GM19328 (cell line): ENCODE measurements around the gene OSBPL5.
"Not testable (repeated sequence)": the region's sequence is repeated elsewhere in the genome, so short reads cannot be mapped to it uniquely, and the experiment has no call there.

Experiments
- ATAC-seq: cut with Tn5 transposase; IDR thresholded peaks from one replicate; pipeline ENCODE4 v1.9.1; 2021; ENCODE audit warnings: mild to moderate bottlenecking, moderate library complexity; ENCODE audit not compliant: unreplicated experiment

The OSBPL5 gene

DNA sequence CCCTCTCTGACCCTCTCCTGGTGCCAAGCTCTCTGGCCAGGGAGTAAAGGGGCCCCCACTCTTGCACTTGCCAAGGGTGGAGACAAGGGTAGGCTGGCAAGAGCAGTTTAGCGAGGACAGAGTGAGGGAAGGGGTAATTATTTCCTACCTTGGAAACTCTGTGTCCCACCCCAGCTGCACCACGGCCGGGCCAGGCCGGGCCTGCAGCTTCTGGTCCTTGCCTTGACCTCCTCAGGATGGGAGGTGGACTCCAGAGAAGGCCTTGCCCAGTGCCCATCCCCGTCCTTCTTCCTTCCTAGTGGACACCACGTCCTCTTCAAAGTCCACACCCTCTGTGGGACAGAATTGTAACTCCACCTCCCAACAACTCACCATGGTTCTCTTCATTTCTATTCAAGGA lies 18.4 kb upstream of the OSBPL5 start:
- no peak for ATAC-seq

DNA sequence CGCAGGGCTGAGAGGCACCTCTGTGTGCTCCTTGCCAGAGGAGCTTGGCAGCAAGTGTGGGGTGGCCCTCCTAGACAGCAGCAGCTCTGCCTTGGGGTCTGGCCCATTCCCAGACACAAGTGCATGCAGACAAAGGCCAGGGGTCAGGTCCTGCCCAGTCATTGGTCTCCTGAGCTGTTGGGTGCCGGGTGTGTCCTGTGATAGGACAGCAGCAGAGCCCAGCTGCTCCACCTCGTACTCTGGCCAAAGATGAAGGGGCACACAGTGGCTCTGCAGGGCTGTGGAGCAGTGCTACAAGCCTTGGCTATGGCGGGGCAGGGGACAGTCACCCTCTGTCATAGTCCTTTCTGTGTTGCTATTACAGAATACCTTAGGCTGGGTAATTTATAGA lies 17.3 kb upstream of the OSBPL5 start:
- ATAC-seq: no peak

DNA sequence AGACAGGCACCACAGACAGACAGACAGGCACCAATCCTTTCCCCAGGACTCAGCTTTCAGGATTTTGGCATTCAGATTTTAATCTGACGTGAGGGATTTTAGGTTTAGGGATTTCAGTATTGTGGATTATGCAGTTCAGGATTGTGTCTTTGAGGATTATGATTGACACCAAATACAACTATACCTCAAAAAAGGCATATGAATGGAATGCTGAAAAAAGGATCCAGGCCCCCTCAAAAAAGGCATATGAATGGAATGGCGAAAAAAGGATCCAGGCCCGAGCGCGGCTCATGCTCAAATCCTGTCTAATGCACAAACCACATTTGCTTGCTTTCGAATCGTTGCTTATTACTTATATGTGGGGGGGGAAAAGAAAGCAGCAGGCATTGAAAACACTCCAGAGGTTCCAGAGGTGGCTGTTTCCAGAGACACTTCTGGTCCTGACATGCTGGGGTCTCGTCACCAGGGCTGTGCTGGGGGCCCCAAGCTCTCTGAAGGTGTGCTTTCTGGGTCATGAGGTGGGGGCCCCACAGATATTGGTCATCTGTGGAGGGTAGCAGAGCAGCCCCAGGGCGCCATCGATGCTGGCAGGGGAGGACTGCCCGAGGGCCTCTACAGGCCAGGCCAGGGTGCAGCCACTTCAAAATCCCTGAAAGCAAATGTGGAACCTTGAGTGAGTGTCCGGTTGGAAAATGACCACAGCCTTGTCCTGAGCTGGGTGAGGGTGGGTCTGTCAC lies 16.8 kb upstream of the OSBPL5 start:
- no peak for ATAC-seq

DNA sequence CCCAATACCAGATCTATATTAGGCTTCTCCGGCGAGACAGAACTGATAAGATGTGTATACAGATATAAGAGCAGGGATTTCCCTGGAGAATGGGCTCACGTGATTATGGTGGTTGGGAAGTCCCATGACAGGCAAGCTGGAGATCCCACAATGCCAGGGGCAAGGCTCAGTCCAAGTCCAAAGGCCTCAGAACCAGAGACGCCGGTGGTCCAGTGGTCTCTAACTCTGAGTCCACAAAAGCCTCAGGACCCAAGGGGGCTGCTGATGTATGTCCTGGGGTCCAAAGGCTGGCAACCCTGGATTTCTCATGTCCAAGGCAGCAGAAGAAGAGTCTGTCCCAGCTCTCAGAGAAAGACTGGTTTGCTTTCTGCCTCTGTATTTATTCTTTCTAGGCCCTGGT lies 15.8 kb upstream of the OSBPL5 start:
- no peak for ATAC-seq

DNA sequence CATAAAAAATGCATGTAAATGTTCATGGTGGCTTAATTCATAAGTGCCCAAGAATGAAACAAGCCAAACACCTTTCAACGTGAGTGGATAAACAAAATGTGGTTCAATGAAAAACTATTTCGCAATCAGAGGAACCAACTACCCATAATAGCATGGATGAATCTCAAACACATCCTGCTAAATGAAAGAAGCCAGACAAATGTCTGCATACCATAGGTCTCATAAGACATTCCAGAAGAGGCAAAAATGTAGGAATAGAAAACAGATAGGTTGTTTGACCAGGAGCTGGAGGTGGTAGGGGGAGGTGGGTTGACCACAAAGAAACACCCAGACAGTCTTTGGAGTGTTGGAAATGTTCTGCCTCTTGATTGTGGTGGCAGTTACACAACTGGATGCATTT lies 13.2 kb upstream of the OSBPL5 start:
- no peak for ATAC-seq

DNA sequence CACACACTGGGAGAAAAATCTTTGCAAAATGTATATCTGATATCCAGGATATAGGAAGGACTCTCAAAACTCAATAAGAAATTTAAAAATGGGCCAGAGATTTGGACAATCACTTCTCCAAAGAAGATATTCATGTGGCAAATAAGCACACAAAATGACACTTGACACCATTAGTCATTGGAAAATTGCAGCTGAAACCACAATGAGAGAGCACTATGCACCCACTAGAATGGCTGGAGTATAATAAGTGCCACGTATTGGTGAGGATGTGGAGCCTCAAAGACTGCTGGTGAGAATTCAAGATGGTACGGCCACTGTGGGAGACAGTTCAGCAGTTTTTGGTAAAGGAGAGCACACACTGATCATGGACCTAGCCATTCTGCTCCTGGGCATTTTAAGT lies 12.8 kb upstream of the OSBPL5 start:
- ATAC-seq: no peak

DNA sequence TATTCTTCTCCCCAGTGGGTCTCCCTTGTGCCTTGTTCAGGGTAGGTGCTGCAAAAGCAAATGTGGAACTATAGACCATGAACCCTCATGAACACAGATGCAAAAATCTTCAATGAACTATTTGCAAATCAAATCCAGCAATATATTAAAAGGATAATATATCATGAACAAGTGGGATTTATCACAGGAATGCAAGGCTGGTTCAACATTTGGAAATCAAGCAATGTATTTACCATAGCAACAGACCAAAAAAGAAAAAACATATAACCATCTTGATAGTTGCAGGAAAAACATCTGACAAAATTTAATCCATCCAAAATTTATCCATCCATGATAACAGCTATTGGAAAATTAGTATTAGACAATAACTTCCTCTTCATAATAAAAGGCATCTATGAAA lies 11.4 kb upstream of the OSBPL5 start:
- no peak for ATAC-seq

DNA sequence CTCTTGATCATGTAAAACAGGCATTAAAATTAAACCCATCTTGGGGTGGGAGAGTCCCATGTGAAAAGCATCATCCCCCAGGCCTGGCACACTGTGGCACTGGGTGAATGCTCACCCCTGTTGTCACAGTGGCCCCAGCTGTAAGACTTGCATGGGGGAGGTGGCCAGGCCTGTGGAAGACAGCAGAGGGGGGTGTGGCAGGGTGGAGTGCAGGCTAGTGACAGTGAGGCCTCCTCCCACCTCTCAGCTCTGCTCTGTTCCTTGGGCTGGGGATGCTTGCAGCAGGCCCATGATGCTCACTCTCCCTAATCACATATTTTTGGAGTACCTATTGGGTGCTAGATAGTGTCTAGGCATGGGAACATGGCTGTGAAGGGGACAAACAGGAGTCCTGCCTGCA lies 10.1 kb upstream of the OSBPL5 start:
- no peak for ATAC-seq

DNA sequence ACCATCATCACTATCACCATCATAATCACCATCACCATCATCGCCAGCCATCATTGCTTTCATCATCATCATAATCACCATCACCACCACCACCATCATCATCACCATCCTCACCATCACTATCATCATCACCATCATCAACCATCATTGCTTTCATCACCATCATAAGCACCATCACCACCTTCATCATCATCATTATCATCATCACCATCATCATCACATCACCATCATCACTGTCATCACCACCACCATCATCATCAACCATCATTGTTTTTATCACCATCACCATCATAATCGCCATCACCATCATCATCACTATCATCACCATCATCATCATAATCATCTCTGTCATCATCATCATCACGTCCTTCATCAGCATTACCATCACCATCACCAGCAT lies 9.3 kb upstream of the OSBPL5 start:
- no peak for ATAC-seq

DNA sequence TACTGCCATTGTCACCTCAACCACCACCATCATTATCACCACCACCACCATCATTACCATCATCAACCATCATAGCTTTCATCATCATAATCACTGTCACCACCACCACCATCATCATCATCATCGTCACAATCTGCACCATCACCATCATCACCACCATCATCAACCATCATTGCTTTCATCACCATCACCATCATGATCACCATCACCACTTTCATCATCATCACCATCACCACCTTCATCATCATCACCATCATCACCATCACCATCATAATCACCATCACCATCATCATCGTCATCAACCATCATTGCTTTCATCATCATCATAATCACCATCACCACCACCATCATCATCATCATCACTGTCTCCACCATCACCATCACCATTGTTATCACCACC lies 8.7 kb upstream of the OSBPL5 start:
- ATAC-seq: no peak

DNA sequence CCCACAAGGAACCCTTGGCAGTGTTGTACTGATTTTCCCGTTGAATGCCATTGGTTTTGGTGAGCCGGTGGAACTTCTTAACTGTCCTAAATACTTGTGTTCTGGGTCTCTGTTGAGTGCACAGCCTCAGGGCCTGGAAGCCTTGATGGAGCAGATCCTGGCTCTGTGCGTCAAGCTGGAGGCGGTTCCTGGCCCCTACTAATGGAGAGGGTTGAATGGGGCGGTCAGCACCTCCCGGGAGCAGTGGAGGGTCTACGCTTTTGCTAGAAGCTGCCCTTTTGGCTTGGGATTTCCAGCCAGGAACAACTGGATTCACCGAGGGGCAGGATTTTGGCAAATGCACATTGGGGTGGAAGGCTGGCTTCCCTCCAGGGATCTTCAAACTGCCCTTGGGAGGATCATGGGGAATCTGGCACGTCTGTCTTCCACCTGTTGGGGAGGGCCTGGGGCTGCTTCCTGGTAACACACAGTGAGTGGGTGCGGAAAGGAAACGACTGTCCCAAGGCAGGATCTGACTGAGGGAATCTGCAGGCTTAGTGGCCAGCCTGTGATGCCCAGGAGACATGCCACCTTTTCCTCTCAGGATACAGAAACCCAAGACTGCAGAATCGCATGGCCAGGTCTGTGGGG lies 6.9 kb upstream of the OSBPL5 start:
- no peak for ATAC-seq

DNA sequence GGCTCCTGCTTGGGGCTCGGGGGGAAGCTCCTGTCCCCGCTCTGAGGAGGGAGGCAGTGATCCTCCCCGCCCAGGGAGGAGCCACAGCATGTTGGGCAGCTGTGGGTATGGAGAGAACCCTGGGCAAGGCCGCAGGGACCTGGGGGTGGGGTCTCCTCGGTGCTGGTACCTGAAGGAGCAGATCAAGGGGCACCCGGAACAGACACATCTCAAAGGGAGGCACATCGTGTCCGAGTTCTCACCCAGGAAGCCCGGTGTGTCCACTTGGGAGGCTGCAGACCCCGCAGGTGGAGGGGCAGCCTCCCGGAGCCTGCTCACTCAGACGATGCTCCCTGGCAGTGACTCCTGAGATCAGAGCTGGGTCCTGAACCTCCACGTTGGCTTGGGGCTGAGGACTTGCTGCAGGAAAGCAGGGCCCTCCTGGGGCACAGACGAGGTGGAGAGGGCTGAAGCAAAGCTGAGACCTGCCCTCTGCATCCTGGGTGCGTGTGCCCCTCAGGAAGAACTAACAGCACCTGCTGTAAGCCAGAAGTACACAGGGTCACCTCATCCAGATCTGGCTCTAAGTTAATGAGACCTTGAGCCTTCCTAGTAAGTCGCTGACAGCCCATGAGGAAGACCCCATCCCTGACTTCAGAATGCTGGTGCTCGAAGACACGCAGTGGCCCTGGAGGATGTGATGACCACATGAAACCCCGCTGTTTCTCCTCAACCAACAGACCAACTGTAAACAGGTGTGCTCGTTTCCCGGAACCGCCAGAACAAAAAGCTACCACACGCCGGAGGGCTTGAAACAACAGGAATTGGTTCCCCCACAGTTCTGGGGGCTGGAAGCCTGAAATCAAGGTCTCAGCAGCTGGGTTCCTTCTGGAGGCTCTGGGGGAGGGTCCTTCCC lies 5.9 kb upstream of the OSBPL5 start:
- ATAC-seq: no peak

DNA sequence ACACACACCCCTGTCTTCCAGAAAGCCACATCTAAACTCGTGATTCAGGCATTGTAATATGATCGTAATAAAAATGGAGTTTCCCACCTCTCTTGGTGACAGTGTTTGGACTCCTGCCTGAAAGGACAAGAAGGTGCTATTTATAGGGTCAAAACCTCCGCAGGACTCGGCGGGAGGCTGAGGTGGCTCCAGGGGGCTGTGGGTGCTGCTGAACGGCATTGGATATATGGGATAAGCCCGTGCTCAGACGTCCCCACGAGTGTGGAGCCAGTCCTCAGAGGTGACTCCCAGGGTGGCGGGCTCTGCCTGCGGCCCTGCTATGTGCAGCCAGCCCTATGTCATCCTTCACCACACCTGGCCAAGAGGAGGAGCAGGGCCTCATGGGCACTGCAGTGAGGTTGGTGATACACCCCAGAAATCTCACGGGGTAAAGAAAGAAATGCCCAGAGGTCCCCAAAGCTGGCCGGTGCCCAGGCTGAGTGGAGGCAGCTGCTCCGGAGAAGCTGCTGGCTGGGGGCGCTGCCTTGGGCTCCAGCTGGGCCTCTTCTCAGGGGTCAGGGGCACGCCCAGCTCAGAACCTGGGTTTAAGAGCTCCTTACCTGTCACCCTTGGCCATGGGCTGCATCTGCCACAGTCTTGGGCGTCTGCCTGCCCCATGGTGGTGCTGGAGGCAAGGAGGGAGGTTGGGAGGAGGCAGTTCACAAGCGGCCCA lies 5.1 kb upstream of the OSBPL5 start:
- ATAC-seq: no peak

DNA sequence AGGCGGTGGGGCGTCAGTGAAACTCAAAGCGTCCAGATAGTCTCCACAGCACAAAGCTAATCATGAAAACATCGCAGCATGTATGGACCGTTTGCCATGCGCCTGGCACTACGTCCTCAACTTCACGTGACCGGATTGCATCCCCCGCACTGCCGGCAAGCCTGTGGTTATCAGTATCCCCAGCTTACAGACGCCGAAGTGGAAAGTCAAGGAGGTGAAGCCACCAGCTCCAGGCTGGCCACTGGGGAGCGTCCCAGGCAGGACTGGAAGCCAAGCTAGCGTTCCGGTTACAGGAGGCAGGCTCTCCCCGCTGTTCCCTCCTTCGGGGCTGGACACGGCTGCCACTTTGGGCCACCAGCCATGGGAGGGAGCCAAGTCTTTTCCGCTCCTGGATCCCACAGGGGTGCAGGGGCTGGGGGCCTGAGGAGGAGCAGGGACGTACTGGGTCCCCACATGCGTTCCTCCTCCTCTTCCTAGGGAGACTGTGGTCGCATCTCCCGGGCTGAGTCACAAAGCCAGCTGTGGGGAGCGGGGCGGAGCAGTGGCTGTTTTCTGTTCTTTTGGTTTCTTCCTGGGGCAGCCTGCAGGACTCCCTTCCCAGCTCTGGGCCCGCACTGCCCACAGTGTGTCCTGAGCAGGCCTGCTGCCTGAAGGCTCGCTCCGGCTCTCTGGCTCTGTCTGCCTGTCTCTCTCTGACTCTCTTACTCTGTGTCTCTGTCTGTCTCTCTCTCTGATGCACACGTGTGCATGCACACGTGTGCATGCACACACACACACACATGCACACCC lies 4.3 kb upstream of the OSBPL5 start:
- ATAC-seq: no peak

DNA sequence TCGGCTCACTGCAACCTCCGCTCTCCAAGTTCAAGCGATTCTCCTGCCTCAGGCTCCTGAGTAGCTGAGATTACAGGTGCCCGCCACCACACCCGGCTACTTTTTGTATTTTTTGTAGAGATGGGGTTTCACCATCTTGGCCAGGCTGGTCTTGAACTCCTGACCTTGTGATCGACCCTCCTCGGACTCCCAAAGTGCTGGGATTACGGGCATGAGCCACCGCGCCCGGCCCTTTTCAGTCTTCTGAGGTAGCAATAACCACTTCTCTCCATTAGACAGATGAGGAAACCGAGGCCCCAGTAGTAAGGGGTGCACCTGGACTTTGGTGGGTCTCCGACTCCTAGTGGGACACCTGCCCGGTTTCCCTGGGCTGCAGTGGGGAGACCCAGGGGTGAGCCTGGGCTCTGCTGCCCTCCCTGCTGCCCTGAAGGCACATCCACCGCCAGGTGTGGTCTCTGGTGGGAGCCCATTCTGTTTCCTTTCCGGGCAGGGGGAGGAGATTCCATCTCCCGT lies 3.7 kb upstream of the OSBPL5 start:
- not testable (repeated sequence) for ATAC-seq

DNA sequence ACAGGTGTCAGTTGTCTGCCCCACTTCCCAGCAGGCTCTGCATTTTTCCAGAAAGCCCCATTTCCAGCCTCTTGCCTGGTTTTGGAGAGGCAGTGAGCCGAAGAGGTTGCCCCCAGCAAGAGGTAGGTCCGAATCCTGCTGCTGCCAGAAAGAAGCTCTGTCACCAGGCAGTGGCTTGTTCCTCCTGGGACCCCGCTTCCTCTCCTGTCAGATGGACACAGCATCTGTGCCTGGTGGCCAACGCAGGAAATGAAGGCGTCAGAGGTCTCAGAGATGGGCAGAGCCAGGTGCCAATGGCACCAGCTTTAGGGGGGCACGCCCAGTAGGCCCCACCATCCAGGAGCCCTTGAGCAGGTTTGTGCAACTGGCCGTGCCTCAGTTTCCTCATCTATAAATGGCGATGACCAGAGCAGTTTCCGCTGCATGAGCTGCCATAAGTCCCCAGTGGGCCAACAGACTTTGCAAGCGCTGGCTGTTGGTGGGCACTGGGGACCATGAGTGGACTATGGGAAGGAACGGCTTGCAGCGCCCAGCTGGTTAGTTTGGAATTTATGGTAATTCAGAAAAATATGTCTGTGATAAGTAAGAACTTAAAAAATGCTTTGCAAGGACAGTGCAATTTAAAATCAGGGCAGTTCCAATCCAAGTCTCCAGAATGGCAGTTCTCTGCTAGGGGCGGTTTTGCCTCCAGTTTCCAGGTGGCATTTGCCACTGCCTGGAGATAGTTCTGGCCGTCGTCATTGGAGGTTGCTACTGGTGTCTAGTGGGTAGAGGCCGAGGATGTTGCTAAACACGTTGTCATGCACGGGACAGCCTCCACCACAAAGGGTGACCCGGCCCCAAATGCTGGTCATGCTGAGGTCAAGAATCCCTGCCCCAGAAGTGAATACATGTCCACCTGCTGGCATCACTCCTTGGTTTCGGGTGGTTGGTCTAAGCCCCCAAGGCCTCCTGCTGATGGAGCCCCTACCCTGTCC lies 2.3 kb upstream of the OSBPL5 start:
- ATAC-seq: no peak

DNA sequence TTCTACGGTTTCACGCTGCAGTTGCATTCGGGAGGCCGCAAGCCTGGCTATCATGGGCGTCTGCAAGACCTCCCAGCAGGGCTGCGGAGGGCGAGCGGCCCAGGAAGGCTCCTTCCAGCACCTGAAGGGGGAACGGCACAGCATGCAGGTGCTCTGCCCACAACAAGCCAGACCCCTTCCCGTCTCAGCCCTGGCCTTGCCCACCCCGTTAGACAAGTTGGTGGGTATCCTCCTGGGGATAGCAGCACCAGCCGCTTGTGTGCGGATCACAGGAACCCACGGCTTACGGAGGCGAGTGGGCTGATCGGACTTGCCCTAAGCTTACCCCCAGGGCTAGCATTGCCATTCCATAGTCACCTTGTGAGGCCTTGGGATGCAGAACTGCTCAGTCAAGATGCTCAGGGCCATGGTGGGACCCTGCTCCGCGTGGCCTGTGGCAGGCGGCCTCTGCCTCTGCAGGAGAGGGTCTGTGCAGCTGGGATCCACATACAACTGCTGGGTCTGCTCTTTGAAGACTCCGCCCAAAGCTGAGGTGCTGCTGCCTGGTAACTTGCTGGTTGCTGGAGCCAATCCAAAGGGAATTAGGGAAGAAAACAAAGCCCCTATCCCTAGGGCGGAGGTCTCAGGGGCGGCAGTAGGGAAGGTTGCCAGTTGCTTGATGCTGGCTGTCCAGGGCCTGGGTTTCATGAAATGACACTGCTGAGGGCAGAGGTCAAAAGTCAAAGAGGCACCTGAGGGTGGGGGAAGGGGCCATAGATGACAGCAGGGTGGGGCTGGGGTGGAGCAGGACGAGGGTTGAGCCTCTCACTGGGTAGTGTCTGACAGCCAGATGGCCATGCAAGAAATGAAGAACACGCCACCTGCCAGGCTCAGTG lies 1.4 kb upstream of the OSBPL5 start:
- no peak for ATAC-seq

DNA sequence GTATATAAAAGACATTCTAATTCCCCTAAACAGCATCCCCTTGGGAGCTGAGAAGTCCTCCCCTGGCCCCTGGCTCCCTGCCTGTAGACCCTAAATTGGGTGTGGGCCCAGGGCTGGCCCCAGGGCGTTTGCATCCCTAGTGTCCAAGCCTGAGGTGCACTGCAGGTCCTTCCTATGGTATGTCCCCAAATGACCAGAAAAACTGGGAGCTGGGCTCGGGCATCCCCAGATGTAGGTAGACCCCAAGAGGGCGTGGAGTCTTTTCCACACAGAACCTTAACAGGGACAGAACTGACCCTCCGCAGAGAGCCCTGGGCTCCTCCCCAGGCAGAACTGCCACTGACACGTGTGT lies 782 bp upstream of the OSBPL5 start:
- no peak for ATAC-seq
